T1000 (cell line): ENCODE measurements around the gene HMG20B.

Experiments used
- DNase-seq: peaks from one replicate; lab custom pipeline; 2025; ENCODE audit warnings: mixed read lengths; lab: John Stamatoyannopoulos, UW

The HMG20B gene

DNA sequence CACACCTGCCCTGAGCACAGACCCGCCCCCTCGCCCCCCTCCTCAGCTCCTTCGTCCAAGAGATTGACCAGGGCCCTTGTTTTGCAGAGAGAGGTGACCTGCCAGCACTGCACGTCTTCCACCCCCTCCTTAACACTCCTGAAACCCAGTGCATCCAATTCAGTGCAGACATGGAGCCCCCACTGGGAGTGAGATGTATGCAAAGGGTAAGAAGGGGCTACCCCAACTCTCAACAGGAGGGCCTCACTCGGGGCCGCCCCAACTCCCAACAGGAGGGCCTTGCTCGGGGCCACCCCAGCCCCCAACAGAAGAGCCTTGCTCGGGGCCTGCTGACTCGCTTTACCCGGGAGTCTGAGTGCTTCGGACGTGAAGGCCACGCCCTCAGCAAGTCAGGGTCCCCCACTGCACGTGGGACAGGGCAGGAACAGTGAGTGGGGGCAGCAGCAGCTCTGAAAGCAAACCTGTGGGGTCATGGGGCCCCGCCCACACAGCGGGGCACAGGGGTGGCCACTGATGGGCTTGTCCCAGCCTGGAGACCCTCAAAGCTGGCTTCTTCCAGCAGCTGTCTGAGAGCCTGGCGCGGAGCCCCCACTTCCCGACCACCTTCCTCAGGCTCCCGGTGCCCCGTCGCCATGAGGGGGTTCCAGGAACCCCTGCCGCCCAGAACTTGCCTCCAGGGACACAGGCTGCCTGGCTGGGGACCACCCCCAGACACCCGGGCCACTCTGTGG lies 48.2 kb downstream of the HMG20B start:
- DNase-seq, result no peak

DNA sequence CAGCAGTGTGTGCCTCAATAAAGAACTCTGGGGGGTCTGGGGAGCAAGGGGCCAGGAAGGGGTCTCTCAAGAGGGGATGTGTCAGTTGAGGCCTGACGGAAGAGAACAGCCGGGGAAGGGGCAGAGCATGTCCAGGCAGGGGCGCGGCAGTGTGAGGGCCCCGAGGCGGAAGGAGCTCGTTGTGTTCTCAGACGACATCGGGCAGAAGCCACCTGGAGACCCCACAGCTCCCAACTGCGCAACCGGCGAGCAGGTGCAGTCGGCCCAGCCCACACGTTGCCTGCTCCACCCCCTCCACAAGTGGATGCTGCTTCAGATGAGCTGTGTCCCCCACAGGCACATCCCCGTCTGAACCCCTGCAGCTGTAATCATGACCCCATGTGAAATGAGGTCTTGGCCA lies 48.9 kb downstream of the HMG20B start:
- DNase-seq, result no peak

DNA sequence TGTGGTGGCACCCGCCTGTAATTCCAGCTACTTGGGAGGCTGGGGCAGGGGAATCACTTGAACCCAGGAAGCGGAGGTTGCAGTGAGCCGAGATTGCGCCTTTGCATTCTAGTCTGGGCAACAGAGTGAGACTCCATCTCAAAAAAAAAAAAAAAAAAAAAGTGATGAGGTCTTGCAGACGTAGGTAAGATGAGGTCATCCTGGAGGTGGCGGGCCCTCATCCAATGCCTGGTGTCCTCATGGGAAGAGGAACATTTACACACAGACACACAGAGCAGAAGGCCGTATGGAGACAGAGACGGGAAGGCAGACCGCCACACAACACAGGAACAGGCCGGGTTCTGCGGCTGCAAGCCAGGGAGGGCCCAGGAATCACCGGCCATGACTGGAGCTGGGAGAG lies 49.5 kb downstream of the HMG20B start:
- no peak for DNase-seq

DNA sequence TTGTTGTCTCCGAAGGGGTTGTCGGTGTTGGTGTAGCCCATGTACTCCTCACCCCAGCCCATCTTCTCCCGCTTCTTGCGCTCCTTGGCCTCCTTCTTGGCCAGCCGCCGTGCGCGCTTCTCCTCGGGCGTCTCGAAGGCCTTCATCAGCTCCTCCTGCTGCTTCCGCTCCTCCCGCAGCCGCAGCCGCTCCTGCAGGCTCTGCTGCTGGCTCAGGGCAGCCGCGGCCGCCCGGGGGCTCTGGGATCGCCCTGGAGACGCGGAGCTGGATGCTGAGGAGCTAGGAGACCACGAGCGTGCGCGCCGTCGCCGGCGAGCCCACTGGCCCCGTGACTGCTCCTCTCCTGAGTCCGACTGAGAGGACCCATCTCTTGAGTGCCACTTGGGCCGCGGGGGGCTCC lies 51.0 kb downstream of the HMG20B start:
- no peak for DNase-seq

DNA sequence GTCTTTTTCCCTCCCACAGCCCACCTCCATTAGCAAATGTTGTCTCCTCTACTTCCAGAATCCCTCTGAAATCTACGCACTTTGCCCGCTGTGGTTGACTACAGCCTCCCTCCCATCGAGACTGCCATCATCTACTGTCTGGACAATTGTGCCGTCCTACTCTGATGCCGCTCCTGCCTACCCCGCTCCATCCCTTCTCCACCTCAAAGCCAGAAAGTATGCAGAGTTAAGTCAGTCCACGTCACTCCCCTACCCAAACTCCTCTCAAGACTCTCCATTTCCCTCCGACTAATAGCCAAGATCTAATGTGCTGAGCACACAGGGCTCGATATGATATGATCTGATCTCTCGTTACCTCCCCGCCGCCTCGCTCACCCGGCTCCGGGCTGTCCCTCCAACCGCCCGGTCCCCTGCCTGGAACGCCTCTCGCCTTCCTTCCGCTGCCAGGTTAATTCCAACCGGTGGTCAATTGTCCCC lies 53.3 kb downstream of the HMG20B start:
- DNase-seq, result no peak

DNA sequence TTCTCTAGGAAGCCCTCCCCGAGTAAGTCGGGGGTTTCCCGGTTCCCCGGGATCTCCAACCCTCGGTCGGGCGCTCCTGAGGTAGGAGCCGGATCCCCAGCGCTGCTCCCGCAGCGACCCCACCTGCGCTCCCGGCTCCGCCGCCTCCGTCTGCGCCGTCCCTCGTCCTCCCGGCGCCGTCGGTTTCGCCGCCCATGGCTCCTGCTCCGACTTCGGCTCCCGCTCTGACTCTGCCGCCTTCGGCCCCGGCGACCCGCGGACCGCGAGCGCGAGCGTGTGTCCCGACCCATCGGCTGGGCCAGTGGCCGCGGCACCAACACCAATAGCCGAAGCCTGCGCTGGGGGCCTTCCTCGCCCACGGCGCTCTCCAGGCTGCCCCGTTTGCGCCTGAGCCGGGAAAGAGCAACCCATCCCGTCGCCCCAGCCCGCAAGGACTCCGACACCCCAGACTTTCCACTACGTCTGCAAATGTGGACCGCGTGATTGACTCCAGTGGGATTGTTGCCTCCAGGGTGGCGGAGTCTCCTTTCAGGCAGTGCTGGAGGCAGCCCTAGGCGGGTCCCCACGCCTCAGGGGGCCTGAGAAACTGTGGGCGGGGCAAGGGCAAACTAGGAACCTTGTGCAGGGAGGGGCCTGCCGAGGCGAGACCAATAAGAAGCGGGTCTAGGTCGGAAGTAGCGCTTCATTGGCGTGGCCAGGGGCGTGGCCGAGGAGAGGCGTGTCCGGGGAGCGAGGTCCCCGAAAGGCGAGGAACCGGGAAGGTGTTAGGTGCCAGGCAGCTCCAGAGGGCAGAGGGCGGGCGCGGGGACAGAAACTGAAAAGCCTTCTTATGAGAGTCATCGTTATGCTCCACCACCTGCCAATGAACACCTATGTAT lies 54.0 kb downstream of the HMG20B start, which contains the start of gene CACTIN:
Gene CACTIN, minus strand, starts transcription at position 318 of the 878 bp plus-strand sequence. Its CDS starts 28 bp downstream, at position 290.
- DNase-seq, result peak; percentile 93

DNA sequence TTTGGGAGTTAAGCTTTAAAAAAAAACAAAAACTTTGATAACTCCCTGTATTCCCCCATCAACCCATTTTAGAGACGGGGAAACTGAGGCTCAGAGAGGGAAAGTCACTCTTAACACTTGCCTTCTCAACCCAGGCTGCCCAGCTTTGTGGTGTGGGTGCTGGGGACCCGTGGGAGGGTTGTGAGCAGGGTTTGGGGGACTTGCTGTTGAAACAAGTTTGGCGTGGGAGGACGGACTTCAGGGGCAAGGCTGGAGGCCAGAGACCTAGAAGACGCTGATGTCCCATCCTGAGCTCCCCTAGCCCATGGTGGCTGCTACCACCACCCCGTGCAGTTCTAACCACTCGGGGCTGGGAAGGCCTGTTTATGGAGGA lies 54.6 kb downstream of the HMG20B start:
- DNase-seq, result no peak
